Adrenal gland (tissue), 5 donors: ENCODE measurements around the gene BBC3.

Source experiments
- CTCF ChIP-seq, 6 experiments: fragments of 450-650 bp in 4 of 6; fragments of 200-600 bp in 2 of 6; sonication (generic) in 1 of 6; IDR thresholded peaks; 1 replicate in 5 of 6; 2 replicates in 1 of 6; pipeline versions ENCODE4 v1.5.1 to v1.8.0; 2016 to 2021; ENCODE audit warnings: antibody characterized with exemption in 6 of 6, mild to moderate bottlenecking in 2 of 6, moderate library complexity in 1 of 6
- POLR2A ChIP-seq, 2 donors: fragments of 450-650 bp; IDR thresholded peaks; one replicate each; pipeline ENCODE4 v1.6.1; 2017; ENCODE audit warnings: antibody characterized with exemption in 2 of 2, mild to moderate bottlenecking in 2 of 2, moderate library complexity in 1 of 2
- donor health status: DM: no; HTN: no; CAD: no.

- TF ChIP-seq CTCF (IDR thresholded peaks at IDR 0.05) (no peak), POLR2A (IDR thresholded peaks at IDR 0.05) (no peak)
These were observed 9.6 kb upstream of the BBC3 start for GRCh38 chr19:47240556-47240955.
